Trophoblast cell (in vitro differentiated cells and primary cell): ENCODE data around the gene VCAN.

ENCODE experiments used
- DNase-seq, 2 donors: peaks; one replicate each; pipeline ENCODE4 v3.0.0-alpha.2; 2016
- H2AFZ ChIP-seq: 2 replicates; pipeline ENCODE4 v1.6.1; 2013; ENCODE audit warnings: low read length, moderate library complexity, mild to moderate bottlenecking; ENCODE audit not compliant: insufficient read depth, poor library complexity
- H2AK5ac ChIP-seq: 2 replicates; pipeline ENCODE4 v1.6.1; 2013; ENCODE audit warnings: mild to moderate bottlenecking, low read length
- H2BK120ac ChIP-seq: 2 replicates; pipeline ENCODE4 v1.6.1; 2013; ENCODE audit warnings: low read length, mild to moderate bottlenecking, moderate library complexity; ENCODE audit not compliant: insufficient read depth, poor library complexity
- H2BK12ac ChIP-seq: 2 replicates; pipeline ENCODE4 v1.6.1; 2013; ENCODE audit warnings: mild to moderate bottlenecking, low read length, moderate library complexity
- H2BK5ac ChIP-seq: 2 replicates; pipeline ENCODE4 v1.6.1; 2013; ENCODE audit warnings: low read length, low read depth, moderate library complexity, mild to moderate bottlenecking; ENCODE audit not compliant: poor library complexity
- H3K14ac ChIP-seq: 2 replicates; pipeline ENCODE4 v1.6.1; 2013; ENCODE audit warnings: mild to moderate bottlenecking, low read length
- H3K18ac ChIP-seq: 2 replicates; pipeline ENCODE4 v1.6.1; 2013; ENCODE audit warnings: mild to moderate bottlenecking, low read length
- H3K23ac ChIP-seq: 2 replicates; pipeline ENCODE4 v1.6.1; 2013; ENCODE audit warnings: low read length
- H3K27ac ChIP-seq: 2 replicates; pipeline ENCODE4 v1.5.1; 2013; ENCODE audit warnings: low read depth, mild to moderate bottlenecking, inconsistent platforms, low read length, moderate library complexity
- H3K27me3 ChIP-seq: 2 replicates; pipeline ENCODE4 v1.6.1; 2013; ENCODE audit warnings: inconsistent platforms, mild to moderate bottlenecking, low read length, moderate library complexity; ENCODE audit not compliant: insufficient read depth
- H3K36me3 ChIP-seq, 2 experiments: 1 replicate in 1 of 2; 2 replicates in 1 of 2; pipeline ENCODE4 v1.6.1; 2013; ENCODE audit warnings: low read length in 2 of 2, mild to moderate bottlenecking in 2 of 2, moderate library complexity in 1 of 2; ENCODE audit not compliant: insufficient read depth in 2 of 2, control insufficient read depth in 1 of 2
- H3K4ac ChIP-seq: 2 replicates; pipeline ENCODE4 v1.6.1; 2013; ENCODE audit warnings: low read depth, mild to moderate bottlenecking, low read length, moderate library complexity
- H3K4me1 ChIP-seq, 2 experiments: 1 replicate in 1 of 2; 2 replicates in 1 of 2; pipeline ENCODE4 v1.6.1; 2013; ENCODE audit warnings: low read length in 2 of 2, mild to moderate bottlenecking in 2 of 2, moderate library complexity in 1 of 2; ENCODE audit not compliant: insufficient read depth in 2 of 2, control insufficient read depth in 1 of 2
- H3K4me2 ChIP-seq: 2 replicates; pipeline ENCODE4 v1.6.1; 2013; ENCODE audit warnings: inconsistent platforms, mild to moderate bottlenecking, low read length, moderate library complexity
- H3K4me3 ChIP-seq: 2 replicates; pipeline ENCODE4 v1.5.1; 2013; ENCODE audit warnings: mild to moderate bottlenecking, low read depth, low read length, inconsistent platforms
- H3K79me1 ChIP-seq: one replicate; pipeline ENCODE4 v1.6.1; 2013; ENCODE audit warnings: low read length
- H3K79me2 ChIP-seq: 2 replicates; pipeline ENCODE4 v1.6.1; 2013; ENCODE audit warnings: low read length, mild to moderate bottlenecking; ENCODE audit not compliant: control insufficient read depth, insufficient read depth, poor library complexity
- H3K9ac ChIP-seq: 2 replicates; pipeline ENCODE4 v1.6.1; 2013; ENCODE audit warnings: mild to moderate bottlenecking, low read length
- H3K9me3 ChIP-seq: 2 replicates; pipeline ENCODE4 v1.6.1; 2013; ENCODE audit warnings: low read depth, mild to moderate bottlenecking, control low read depth, inconsistent platforms, low read length; ENCODE audit not compliant: insufficient read depth
- H4K12ac ChIP-seq: 2 replicates; pipeline ENCODE4 v1.6.1; 2013; ENCODE audit warnings: low read depth, mild to moderate bottlenecking, low read length, moderate library complexity
- H4K8ac ChIP-seq: 2 replicates; pipeline ENCODE4 v1.6.1; 2013; ENCODE audit warnings: low read depth, mild to moderate bottlenecking, low read length, moderate library complexity
- H4K91ac ChIP-seq: one replicate; pipeline ENCODE4 v1.6.1; 2013; ENCODE audit warnings: low read depth, mild to moderate bottlenecking, low read length, moderate library complexity
- WGBS: extraction: QIAGEN DNeasy Blood & Tissue Kit; methylation state at CpG from one replicate; pipeline ENCODE4 v1.1.7; 2013; ENCODE audit warnings: missing lambda C conversion rate; ENCODE audit not compliant: insufficient read length, insufficient coverage; ENCODE audit errors: extremely low coverage; 5-methylcytosine and 5-hydroxymethylcytosine counted together

Gene VCAN

GRCh38 chr5:83443534-83443933 is 28.0 kb upstream of the VCAN start:
- no peak overlapping the region for H3K27ac ChIP-seq
- H3K4me1 ChIP-seq = no peaks in the 10 kb centered on the region
- H3K79me2 ChIP-seq = no peaks in the 10 kb centered on the region
- H4K8ac ChIP-seq = no peak overlapping the region
- no peak overlapping the region for H2BK120ac ChIP-seq
- no peak overlapping the region for H2AK5ac ChIP-seq
- no peak overlapping the region for H2AFZ ChIP-seq
- H4K12ac ChIP-seq = no peak overlapping the region
- no peak overlapping the region for H3K18ac ChIP-seq
- DNase-seq = no peak
- WGBS = no CpG with 5 or more reads among the region's 3 CpGs
- no peaks in the 10 kb centered on the region for H3K79me1 ChIP-seq
- H3K23ac ChIP-seq = no peak overlapping the region
- no peak overlapping the region for H3K4me3 ChIP-seq
- H3K36me3 ChIP-seq = no peaks in the 10 kb centered on the region
- no peak overlapping the region for H3K14ac ChIP-seq
- H2BK12ac ChIP-seq = no peak overlapping the region
- no peak overlapping the region for H3K4ac ChIP-seq
- H3K9ac ChIP-seq = no peak overlapping the region
- H3K27me3 ChIP-seq = no peaks in the 10 kb centered on the region
- H3K9me3 ChIP-seq = no peaks in the 10 kb centered on the region
- no peak overlapping the region for H3K4me2 ChIP-seq
- no peak overlapping the region for H4K91ac ChIP-seq
- no peak overlapping the region for H2BK5ac ChIP-seq

GRCh38 chr5:83444445-83444844 is 27.1 kb upstream of the VCAN start:
- no peaks in the 10 kb centered on the region for H3K79me2 ChIP-seq
- no peaks in the 10 kb centered on the region for H3K79me1 ChIP-seq
- no peaks in the 10 kb centered on the region for H3K4me1 ChIP-seq
- H3K9ac ChIP-seq = no peak overlapping the region
- whole genome bisulfite sequencing = no CpG with 5 or more reads among the region's 2 CpGs
- H3K27me3 ChIP-seq = no peaks in the 10 kb centered on the region
- no peak overlapping the region for H4K8ac ChIP-seq
- H3K18ac ChIP-seq = no peak overlapping the region
- H3K27ac ChIP-seq = no peak overlapping the region
- no peak overlapping the region for H2BK120ac ChIP-seq
- H3K14ac ChIP-seq = no peak overlapping the region
- no peak overlapping the region for H2BK12ac ChIP-seq
- no peak overlapping the region for H2AFZ ChIP-seq
- no peak overlapping the region for H3K4ac ChIP-seq
- no peak overlapping the region for H3K23ac ChIP-seq
- H4K91ac ChIP-seq = no peak overlapping the region
- H4K12ac ChIP-seq = no peak overlapping the region
- H3K4me2 ChIP-seq = no peak overlapping the region
- no peaks in the 10 kb centered on the region for H3K36me3 ChIP-seq
- no peak overlapping the region for H3K4me3 ChIP-seq
- no peaks in the 10 kb centered on the region for H3K9me3 ChIP-seq
- H2BK5ac ChIP-seq = no peak overlapping the region
- no peak overlapping the region for H2AK5ac ChIP-seq
- no peak for DNase-seq

GRCh38 chr5:83446253-83446947 is 25.1 kb upstream of the VCAN start:
- H2AK5ac ChIP-seq = no peak overlapping the region
- H3K4me1 ChIP-seq = no peaks in the 10 kb centered on the region
- H3K9ac ChIP-seq = no peak overlapping the region
- H2BK12ac ChIP-seq = no peak overlapping the region
- H3K4me3 ChIP-seq = no peak overlapping the region
- no peak overlapping the region for H2BK120ac ChIP-seq
- no peak for DNase-seq
- no peak overlapping the region for H3K14ac ChIP-seq
- H3K79me2 ChIP-seq = no peaks in the 10 kb centered on the region
- no peak overlapping the region for H2AFZ ChIP-seq
- no peak overlapping the region for H4K91ac ChIP-seq
- H3K4me2 ChIP-seq = no peak overlapping the region
- no peak overlapping the region for H4K8ac ChIP-seq
- H3K18ac ChIP-seq = no peak overlapping the region
- H4K12ac ChIP-seq = no peak overlapping the region
- H3K23ac ChIP-seq = no peak overlapping the region
- H3K27me3 ChIP-seq = no peaks in the 10 kb centered on the region
- WGBS = no CpG with 5 or more reads among the region's 4 CpGs
- H3K4ac ChIP-seq = no peak overlapping the region
- peaks cover 1% of the 10 kb centered on the region for H3K9me3 ChIP-seq
- H3K79me1 ChIP-seq = no peaks in the 10 kb centered on the region
- H3K27ac ChIP-seq = no peak overlapping the region
- no peak overlapping the region for H2BK5ac ChIP-seq
- H3K36me3 ChIP-seq = no peaks in the 10 kb centered on the region

- no peak overlapping the region for H2AK5ac ChIP-seq
- H3K27ac ChIP-seq = no peak overlapping the region
- no peak overlapping the region for H4K91ac ChIP-seq
- no peaks in the 10 kb centered on the region for H3K36me3 ChIP-seq
- H3K79me2 ChIP-seq = no peaks in the 10 kb centered on the region
- H4K12ac ChIP-seq = no peak overlapping the region
- DNase-seq = no peak
- H2AFZ ChIP-seq = no peak overlapping the region
- no peak overlapping the region for H2BK120ac ChIP-seq
- no peak overlapping the region for H3K9ac ChIP-seq
- H3K27me3 ChIP-seq = no peaks in the 10 kb centered on the region
- H3K79me1 ChIP-seq = no peaks in the 10 kb centered on the region
- H3K4me1 ChIP-seq = no peaks in the 10 kb centered on the region
- no peak overlapping the region for H3K23ac ChIP-seq
- H3K14ac ChIP-seq = no peak overlapping the region
- no peak overlapping the region for H3K4ac ChIP-seq
- H2BK5ac ChIP-seq = no peak overlapping the region
- H4K8ac ChIP-seq = no peak overlapping the region
- no CpG with 5 or more reads among the region's 1 CpG for WGBS
- no peak overlapping the region for H3K4me3 ChIP-seq
- H3K9me3 ChIP-seq = peaks cover 1% of the 10 kb centered on the region
- H3K4me2 ChIP-seq = no peak overlapping the region
- H2BK12ac ChIP-seq = no peak overlapping the region
- no peak overlapping the region for H3K18ac ChIP-seq
These were observed 24.0 kb upstream of the VCAN start for GRCh38 chr5:83447533-83447932.
